GM18508 (cell line): Measurements from ENCODE around the gene OR2S2.
"Not testable (repeated sequence)": the region's sequence is repeated elsewhere in the genome, so short reads cannot be mapped to it uniquely, and the experiment has no call there.

ENCODE experiments used
- ATAC-seq: cut with Tn5 transposase; IDR thresholded peaks from one replicate; pipeline ENCODE4 v1.9.1; 2021; ENCODE audit warnings: moderate number of reproducible peaks; ENCODE audit not compliant: insufficient read depth, unreplicated experiment

The OR2S2 gene

DNA sequence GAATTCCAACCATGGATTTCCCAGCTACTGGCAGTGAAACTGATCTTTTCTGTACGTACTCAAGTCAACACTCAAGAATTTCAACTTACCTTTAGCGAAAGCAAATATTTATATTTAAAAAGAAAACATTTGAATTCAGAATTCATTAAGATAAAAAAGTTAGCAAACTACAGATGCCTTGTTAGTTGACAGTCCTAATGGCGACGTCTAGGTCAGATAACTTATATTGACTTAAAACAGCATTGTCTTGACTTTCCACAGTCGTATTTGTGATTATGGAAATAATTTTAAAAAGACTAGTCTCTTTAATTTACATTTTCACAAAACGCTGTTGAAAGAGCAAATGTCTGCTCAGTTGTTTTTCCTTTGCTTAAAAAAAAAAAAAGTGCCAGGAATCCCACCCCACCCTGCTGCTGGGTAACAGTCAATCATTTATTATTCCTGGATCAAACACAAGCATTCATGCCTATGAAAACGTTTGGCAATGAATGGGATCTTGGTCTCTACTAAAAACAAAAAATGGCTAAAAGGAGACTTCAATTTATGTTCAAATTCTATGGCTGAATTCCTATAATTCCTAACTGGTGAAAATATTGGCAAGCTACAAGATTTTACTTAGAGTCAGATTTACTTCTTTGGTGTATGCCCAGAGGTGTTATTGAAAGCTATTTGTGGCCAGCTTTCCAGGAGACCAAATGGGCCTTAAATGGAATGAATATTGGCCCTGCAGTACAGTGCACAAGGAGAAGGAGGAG lies 22.0 kb downstream of the OR2S2 start:
- no peak for ATAC-seq

DNA sequence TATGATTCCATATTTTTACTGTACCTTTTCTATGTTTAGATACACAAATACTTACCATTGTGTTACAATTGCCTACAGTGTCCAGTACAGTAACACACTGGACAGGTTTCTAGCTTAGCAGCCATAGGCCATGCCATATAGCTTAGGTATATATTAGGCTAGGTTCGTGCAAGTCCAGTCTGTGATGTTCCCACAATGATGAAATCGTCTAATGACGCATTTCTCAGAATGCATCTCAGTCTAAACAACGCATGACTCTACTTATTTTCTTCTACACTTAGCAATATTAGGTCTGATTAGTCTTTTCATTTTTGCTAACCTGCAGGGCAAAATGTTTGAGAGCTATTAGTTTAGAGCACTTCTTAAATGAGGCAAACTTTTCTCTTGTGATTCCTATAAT lies 22.7 kb downstream of the OR2S2 start:
- no peak for ATAC-seq

GRCh38 chr9:35934069-35934468 lies 23.9 kb downstream of the OR2S2 start:
- ATAC-seq: not testable (repeated sequence)

DNA sequence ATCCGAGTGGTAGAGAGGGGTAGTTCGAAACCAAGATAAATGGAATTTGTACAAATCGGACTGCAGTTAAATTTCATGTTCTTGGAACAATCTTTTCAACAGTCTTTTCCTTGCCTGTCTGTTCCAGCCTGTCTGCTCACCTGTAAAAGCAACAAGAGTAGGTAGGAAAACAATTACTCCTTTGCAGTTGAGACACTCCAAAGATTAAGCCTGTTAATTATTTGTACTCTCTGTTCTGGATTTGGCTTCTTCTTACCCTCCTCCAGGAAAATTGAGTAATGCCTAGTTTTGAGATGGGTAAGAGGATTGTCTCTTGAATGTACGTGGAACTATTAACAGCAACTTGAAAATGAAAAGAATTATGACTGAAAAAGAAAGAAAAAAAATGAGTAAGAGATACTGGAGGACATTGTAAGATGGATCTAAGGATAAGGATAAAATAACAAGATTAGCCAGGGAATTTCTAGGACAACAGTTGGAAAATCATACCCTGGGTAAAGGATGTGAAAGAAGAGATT lies 24.3 kb downstream of the OR2S2 start:
- no peak for ATAC-seq

GRCh38 chr9:35932735-35933134 lies 25.2 kb downstream of the OR2S2 start:
- ATAC-seq: no peak

GRCh38 chr9:35930989-35931388 lies 27.0 kb downstream of the OR2S2 start:
- no peak for ATAC-seq

- no peak for ATAC-seq
These were observed 27.4 kb downstream of the OR2S2 start for GRCh38 chr9:35930521-35930920.

GRCh38 chr9:35929453-35929718 lies 28.6 kb downstream of the OR2S2 start:
- no peak for ATAC-seq

DNA sequence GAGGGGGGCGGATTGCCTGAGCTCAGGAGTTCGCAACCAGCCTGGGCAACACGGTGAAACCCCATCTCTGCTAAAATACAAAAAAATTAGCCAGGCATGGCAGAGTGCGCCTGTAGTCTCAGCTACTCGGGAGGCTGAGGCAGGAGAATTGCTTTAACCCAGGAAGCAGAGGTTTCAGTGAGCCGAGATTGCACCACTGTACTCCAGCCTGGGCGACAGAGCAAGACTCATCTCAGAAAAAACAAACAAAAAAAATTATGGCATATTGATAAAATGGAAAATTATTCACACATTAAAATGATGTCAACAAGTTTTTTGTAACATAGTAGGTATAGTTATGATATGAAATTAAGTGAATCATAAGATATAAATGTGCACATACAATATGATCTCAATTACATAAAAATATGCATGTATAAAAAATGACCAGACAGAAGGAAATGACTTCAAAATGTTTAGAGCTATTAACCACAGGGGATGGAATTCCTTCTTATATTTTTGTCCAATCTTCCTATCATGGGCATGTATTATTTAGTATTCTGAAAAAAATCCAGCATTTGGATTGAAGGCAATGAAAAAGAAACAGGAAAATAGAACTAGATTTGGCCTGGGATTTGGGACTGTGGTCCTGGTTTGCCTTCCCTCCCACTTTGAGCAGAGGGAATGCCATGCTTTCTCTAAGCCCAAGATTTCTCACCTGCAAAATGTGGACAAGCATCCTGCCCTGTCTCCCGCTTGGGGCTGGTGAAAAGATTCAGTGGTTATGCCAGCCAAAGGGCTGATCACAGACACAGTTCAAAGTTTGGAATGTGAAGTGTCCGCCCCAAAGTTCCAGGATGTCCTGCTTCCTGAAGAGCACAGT lies 29.1 kb downstream of the OR2S2 start:
- ATAC-seq: no peak

DNA sequence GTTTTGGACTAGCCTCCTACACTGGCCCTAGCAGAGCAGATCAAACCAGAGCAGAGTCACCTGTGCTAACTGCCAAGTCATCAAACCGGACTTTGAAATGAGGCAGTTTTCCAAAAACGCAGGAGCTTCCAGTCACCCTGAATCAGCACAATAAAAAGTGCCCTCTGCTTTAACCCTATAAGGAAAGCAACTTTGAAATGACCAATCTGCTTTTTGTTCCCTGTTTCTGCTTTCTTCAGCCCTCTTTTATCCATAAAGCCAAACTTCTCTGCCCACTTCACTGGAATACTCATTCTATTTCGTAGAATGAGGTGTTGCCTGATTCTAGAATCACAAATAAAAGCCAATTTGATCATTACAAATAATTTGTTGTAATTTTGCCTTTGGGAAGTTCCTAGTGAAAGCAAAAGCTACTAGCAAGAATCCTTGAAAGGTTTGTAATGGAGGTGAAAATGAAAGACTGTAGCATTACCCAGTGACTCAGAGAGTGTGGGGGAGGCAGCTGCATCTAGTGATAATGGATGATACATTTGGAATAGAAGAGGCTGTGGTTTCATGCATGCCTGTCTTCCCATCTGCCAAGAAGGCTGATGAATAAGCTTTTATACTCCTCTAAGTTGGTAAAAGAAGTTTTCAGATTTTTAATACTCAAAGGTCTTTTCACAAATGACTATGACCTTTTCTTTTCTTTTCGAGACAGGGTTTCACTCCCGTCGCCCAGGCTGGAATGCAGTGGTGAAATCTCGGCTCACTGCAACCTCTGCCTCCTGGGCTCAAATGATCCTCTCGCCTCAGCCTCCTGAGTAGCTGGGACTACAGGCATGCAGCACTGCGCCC lies 33.8 kb downstream of the OR2S2 start:
- no peak for ATAC-seq

DNA sequence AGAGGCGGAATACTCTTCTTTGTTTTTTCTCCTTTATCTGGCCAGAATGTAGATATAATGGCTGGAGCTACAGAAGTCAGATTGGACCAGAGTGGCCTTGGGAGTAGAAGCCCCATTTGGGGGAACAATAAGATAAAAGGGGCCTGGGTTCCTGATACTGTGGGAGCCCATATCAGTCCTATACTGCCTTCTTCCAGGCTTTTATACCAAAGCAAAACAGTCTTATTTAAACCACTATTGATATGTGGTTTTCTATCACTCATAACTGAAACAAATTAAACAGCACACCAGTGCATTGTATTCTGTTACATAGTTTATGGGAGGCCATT lies 34.4 kb downstream of the OR2S2 start:
- ATAC-seq: no peak

DNA sequence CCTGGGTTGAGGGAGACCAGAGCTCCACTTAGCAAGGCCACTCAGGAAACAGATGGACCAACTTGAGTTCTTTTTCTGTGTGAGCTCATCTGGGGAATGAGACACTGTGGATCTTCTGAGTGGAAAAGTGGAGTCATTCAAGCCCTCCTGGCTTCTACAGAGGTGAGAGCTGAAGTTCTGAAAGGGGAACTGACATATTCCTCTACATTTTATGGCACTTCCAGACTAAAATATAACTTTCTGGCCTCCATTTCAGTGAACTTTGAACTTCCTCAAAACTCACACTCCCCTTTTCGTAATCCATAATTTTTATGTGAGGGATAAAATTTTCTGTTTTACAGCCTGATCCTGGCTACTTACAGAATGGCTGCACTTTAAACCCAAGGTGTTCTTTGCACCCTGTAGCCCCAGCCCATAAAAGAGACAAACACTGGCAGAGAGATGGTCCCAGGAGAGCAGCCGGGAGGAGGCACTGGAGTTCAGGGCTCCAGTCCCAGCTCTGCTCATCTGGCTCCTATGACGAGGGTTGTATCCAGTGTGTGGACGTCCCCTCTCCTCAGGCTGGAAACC lies 37.8 kb downstream of the OR2S2 start:
- no peak for ATAC-seq

DNA sequence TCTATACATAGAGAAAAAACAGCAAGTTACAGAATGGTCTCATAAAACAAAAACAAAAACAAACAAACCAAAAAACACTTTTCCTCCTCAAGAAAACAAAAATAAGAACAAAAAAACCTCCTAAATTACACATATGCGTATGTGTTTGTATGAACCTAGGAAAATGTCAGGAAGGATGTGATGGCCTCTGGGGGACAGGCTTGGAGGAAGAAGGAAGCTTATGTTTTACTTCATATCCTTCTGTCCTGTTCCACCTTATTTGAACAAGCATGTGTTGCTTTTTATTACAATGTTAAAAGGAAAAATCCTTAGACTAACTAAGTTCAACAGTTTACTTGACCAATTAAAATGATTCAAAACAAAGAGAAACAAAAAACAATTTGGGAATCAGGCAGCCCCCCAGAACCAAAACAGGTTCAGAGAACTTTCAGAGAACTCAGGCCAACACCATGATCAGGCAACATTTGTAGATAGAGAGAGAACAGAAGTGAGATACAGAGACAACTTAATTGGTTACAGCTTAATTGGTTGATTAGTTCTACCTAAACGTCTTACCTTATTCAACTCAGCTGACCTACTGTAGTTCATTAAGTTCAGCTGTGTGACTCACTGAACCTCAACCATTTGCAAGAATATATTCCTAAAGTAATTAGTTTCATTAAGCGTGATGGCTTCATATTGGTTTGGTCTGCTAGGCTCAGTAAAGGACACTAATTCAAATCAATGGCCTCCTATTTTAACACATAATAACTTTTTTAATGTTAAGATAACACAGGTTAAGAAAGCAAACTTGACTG lies 38.5 kb downstream of the OR2S2 start:
- ATAC-seq: no peak

DNA sequence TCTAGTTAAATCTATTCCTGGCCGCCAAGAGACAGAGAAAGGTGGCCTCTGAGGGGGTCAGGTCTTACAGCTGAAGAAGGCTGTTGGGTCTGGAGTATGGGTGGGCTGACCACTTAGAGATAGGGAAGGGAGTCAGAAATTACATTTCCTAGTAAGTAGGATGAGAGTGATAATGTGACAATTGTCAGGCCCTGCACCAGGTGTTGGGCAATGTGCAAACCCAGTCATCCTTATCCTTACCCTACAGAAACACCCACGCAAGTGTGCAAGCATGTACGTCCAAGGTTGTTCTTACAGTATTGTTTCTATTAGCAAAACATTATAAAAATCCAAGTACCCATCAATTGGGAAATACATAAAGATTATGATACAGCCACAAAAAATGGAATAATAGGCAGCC lies 39.2 kb downstream of the OR2S2 start:
- no peak for ATAC-seq

GRCh38 chr9:35917261-35917660 lies 40.7 kb downstream of the OR2S2 start:
- ATAC-seq: no peak

- ATAC-seq: no peak
These were observed 42.2 kb downstream of the OR2S2 start for GRCh38 chr9:35915681-35916294.

- ATAC-seq: no peak
These were observed 43.6 kb downstream of the OR2S2 start for GRCh38 chr9:35914301-35914807.

GRCh38 chr9:35913429-35913828 lies 44.5 kb downstream of the OR2S2 start:
- ATAC-seq: not testable (repeated sequence)

DNA sequence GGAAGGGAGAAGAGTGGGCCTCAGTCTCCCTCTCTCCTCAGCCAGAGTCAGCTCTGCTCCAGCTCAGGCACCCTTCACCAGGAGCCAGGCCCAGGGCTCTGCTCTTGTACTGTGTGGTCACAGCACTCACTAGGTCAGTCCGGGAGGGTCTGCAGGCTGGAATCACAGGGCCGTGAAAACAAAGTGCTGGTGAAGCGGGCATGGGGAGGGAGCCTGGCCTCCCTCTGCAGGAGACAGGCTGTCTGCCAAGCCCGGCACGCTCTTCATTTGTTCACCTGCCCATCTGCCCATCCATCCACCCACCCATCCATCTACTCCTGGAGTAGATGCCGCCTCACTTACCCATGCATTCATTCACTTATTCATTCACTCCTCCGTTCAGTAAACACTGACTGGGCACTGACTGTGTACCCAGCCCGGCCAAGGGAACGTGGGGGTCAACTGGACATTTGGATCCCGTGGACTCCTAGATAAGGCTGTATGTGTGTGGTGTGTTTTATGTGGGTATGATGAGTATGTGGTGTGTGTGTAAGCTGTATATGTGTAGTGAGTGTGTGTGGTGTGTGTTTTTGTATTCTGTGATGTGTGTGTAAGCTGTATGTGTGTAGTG lies 45.1 kb downstream of the OR2S2 start:
- no peak for ATAC-seq
